IMR-90 (cell line): ENCODE data around the gene TSKU. TPM values are rescaled to one million over a fixed set of nuclear protein-coding genes. Genes with fewer than 3 reads are reported as not detected.

Experiments
- ATAC-seq: fragments of 200-7000 bp; cut with Tn5 transposase; 2 replicates; pipeline ENCODE4 v1.9.1; 2020; ENCODE audit warnings: low read depth, mild to moderate bottlenecking, moderate library complexity
- BruUV-seq: library from RNA; stranded (reverse); fragments of 400-500 nt; replicated peaks from 2 replicates; lab custom pipeline; 2021; lab: Mats Ljungman, UMichigan
- CTCF ChIA-PET: fragments of 300-600 bp; formaldehyde crosslinking; extraction: SDS; loops from one replicate; lab custom pipeline; 2021; ENCODE audit warnings: antibody characterized with exemption; lab: Yijun Ruan, JAX
- POLR2A ChIA-PET: fragments of 300-600 bp; sonication (Branson Sonifier 250); formaldehyde crosslinking; loops from one replicate; lab custom pipeline; 2022; ENCODE audit warnings: antibody characterized with exemption; ENCODE audit not compliant: unreplicated experiment; lab: Charles Lee
- DNase-seq: peaks from one replicate; pipeline ENCODE4 v3.0.0; 2013
- H2AFZ ChIP-seq: replicated peaks from 2 replicates; pipeline ENCODE3; 2013; ENCODE audit warnings: low read length, mild to moderate bottlenecking; ENCODE audit not compliant: poor library complexity
- H2AK5ac ChIP-seq: 2 replicates; pipeline ENCODE4 v1.6.1; 2013; ENCODE audit warnings: low read depth, low read length, inconsistent platforms
- H2AK9ac ChIP-seq: replicated peaks from 2 replicates; pipeline ENCODE3; 2013; ENCODE audit warnings: mild to moderate bottlenecking, low read depth, low read length, moderate library complexity; ENCODE audit not compliant: poor library complexity
- H2BK120ac ChIP-seq: 2 replicates; pipeline ENCODE4 v1.6.1; 2013; ENCODE audit warnings: low read depth, low read length, inconsistent platforms
- H2BK15ac ChIP-seq: 3 replicates; pipeline ENCODE4 v1.6.1; 2013; ENCODE audit warnings: low read depth, low read length, inconsistent platforms
- H2BK20ac ChIP-seq: 2 replicates; pipeline ENCODE4 v1.6.1; 2013; ENCODE audit warnings: low read depth, mild to moderate bottlenecking, inconsistent platforms, low read length, moderate library complexity
- H2BK5ac ChIP-seq: 2 replicates; pipeline ENCODE4 v1.6.1; 2013; ENCODE audit warnings: mild to moderate bottlenecking, low read depth, low read length, inconsistent platforms; ENCODE audit not compliant: poor library complexity, severe bottlenecking
- H3K14ac ChIP-seq: replicated peaks from 2 replicates; pipeline ENCODE4 v1.6.1; 2013; ENCODE audit warnings: low read depth, low read length, inconsistent platforms
- H3K18ac ChIP-seq: 2 replicates; pipeline ENCODE4 v1.6.1; 2013; ENCODE audit warnings: low read depth, low read length, control low read depth
- H3K23ac ChIP-seq: 2 replicates; pipeline ENCODE4 v1.6.1; 2013; ENCODE audit warnings: low read depth, low read length, inconsistent platforms
- H3K27ac ChIP-seq: 2 replicates; pipeline ENCODE4 v1.5.1; 2013; ENCODE audit warnings: mild to moderate bottlenecking, control low read depth, low read length; ENCODE audit not compliant: insufficient read depth
- H3K27me3 ChIP-seq: 2 replicates; pipeline ENCODE4 v1.6.1; 2013; ENCODE audit warnings: low read length; ENCODE audit not compliant: control insufficient read depth, insufficient read depth
- H3K36me3 ChIP-seq: 2 replicates; pipeline ENCODE4 v1.6.1; 2013; ENCODE audit warnings: low read length, mixed read lengths; ENCODE audit not compliant: control insufficient read depth, insufficient read depth
- H3K4ac ChIP-seq: 2 replicates; pipeline ENCODE4 v1.6.1; 2013; ENCODE audit warnings: low read depth, low read length, inconsistent platforms
- H3K4me1 ChIP-seq: 2 replicates; pipeline ENCODE4 v1.6.1; 2013; ENCODE audit warnings: low read length, mixed read lengths; ENCODE audit not compliant: control insufficient read depth, insufficient read depth
- H3K4me2 ChIP-seq: 2 replicates; pipeline ENCODE4 v1.6.1; 2013; ENCODE audit warnings: low read depth, mild to moderate bottlenecking, control low read depth, low read length, moderate library complexity
- H3K4me3 ChIP-seq: 2 replicates; pipeline ENCODE4 v1.5.1; 2013; ENCODE audit warnings: low read depth, mild to moderate bottlenecking, control low read depth, low read length, moderate library complexity; ENCODE audit not compliant: insufficient read depth
- H3K56ac ChIP-seq: 2 replicates; pipeline ENCODE4 v1.6.1; 2013; ENCODE audit warnings: low read length, inconsistent platforms; ENCODE audit not compliant: insufficient read depth; ENCODE audit errors: extremely low read depth
- H3K79me1 ChIP-seq, 2 experiments: 2 replicates each; pipeline ENCODE4 v1.6.1; 2013; ENCODE audit warnings: low read length in 2 of 2, inconsistent platforms in 1 of 2, low read depth in 1 of 2
- H3K9ac ChIP-seq: 2 replicates; pipeline ENCODE4 v1.6.1; 2013; ENCODE audit warnings: low read depth, low read length, control low read depth
- H3K9me1 ChIP-seq: 2 replicates; pipeline ENCODE4 v1.6.1; 2013; ENCODE audit warnings: low read length, inconsistent platforms; ENCODE audit not compliant: insufficient read depth
- H3K9me3 ChIP-seq: 2 replicates; pipeline ENCODE4 v1.6.1; 2013; ENCODE audit warnings: low read length; ENCODE audit not compliant: control insufficient read depth, insufficient read depth
- H4K20me1 ChIP-seq: 2 replicates; pipeline ENCODE4 v1.6.1; 2013; ENCODE audit warnings: low read length, inconsistent platforms; ENCODE audit not compliant: insufficient read depth
- H4K5ac ChIP-seq: 2 replicates; pipeline ENCODE4 v1.6.1; 2013; ENCODE audit warnings: mild to moderate bottlenecking, low read depth, low read length, control low read depth
- H4K8ac ChIP-seq, 2 experiments: 2 replicates each; pipeline ENCODE4 v1.6.1; 2013; ENCODE audit warnings: low read depth in 2 of 2, low read length in 2 of 2, control low read depth in 1 of 2, inconsistent platforms in 1 of 2
- H4K91ac ChIP-seq: 2 replicates; pipeline ENCODE4 v1.6.1; 2013; ENCODE audit warnings: low read depth, low read length, inconsistent platforms; ENCODE audit not compliant: insufficient read depth
- CEBPB ChIP-seq: IDR thresholded peaks from 2 replicates; pipeline ENCODE4 v1.6.1; 2012; ENCODE audit warnings: low read depth, low read length, improper control_type of control experiment
- SMC3 ChIP-seq: fragments of 150-350 bp; IDR thresholded peaks from 2 replicates; pipeline ENCODE4 v1.6.1; 2016; ENCODE audit warnings: low read depth, mild to moderate bottlenecking, antibody characterized with exemption, low read length, moderate library complexity
- WGBS, 2 experiments: methylation state at CpG; one replicate each; pipeline versions ENCODE4 v1.1.5 to v1.1.7; 2013; ENCODE audit warnings: missing lambda C conversion rate in 2 of 2; ENCODE audit not compliant: insufficient read length in 1 of 2; ENCODE audit errors: extremely low coverage in 2 of 2; 5-methylcytosine and 5-hydroxymethylcytosine counted together
- dilution Hi-C: fragments of 300-500 bp; cut with HindIII; formaldehyde crosslinking; loops from one replicate; pipeline ENCODE4 v1.14.3; 2018; ENCODE audit warnings: low sequenced_read_pairs; ENCODE audit not compliant: unreplicated experiment
- in situ Hi-C: fragments of 300-500 bp; cut with MboI; formaldehyde crosslinking; loops from 3 replicates; pipeline ENCODE4 v1.14.3; 2019; ENCODE audit warnings: low sequenced_read_pairs, inconsistent platforms, mixed read lengths
- intact Hi-C: fragments of 100-400 bp; cut with micrococcal nuclease; formaldehyde crosslinking; loops from 2 replicates; pipeline ENCODE4 v1.10.0; 2022
- polyA plus RNA-seq, 3 experiments: library from polyadenylated mRNA; depleted of rRNA; stranded (reverse); fragments of >200 nt; gene quantifications; 2 replicates each; pipeline ENCODE4 v1.2.3, GENCODE V29; 2012; ENCODE audit warnings: low replicate concordance in 1 of 3
- total RNA-seq: library from RNA; depleted of rRNA; stranded (reverse); fragments of >200 nt; gene quantifications from 2 replicates; pipeline ENCODE4 v1.2.3, GENCODE V29; 2012

Gene TSKU
- total and polyA plus RNA-seq, 2 of the 4 experiments (the other 2 are of a cell fraction), result 6.8 to 26.6 TPM

DNA sequence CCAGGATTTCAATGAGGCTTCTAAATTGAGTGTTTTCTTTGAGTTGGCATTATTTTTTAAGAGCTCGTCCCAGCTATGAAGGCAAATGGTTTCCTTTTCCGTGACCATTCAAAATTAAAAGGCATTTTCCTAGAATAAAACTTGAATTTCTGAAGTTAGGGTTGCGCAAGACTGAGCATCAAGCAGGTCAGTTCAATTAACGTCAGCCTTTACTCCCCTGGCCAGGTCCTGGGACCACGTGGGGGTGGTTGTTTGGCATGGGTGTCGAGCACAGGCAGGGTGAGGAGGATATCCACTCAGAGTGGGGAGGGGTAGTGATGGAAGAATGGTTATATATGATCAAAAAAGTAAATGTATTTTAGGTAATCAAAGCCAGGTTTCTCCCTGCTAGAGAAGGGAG is 43.4 kb upstream of the TSKU start:
- in situ Hi-C loops, result loop anchor here (5.0 to 25.0 kb wide), 2 partner anchors 48 to 298 kb away; partner anchors contain the start of gene B3GNT6
- BruUV-seq, result no TSS peak
- no peak overlapping the region for H2BK20ac ChIP-seq

More for the DNA sequence above, 43.4 kb upstream of the TSKU start:
- H3K79me1 ChIP-seq, result no peaks in the 10 kb centered on the region
- TF ChIP-seq CEBPB (peak; percentile 96), SMC3 (no peak)
- no peak overlapping the region for H3K4me3 ChIP-seq
- H2BK120ac ChIP-seq, result no peak overlapping the region
- no peak overlapping the region for H3K27ac ChIP-seq
- ATAC-seq (no peak), DNase-seq (no peak)
- H3K36me3 ChIP-seq, result no peaks in the 10 kb centered on the region
- dilution Hi-C loops (no loop called here), intact Hi-C loops (no loop called here)
- H4K8ac ChIP-seq, result no peak overlapping the region
- no peak overlapping the region for H2AK9ac ChIP-seq
- no peak overlapping the region for H3K14ac ChIP-seq
- H4K20me1 ChIP-seq, result no peaks in the 10 kb centered on the region
- no peak overlapping the region for H2BK15ac ChIP-seq
- H3K27me3 ChIP-seq, result peaks cover 51% of the 10 kb centered on the region
- CTCF ChIA-PET, result interaction anchor here (0.6 kb wide), 1 partner anchor 1206 kb away, joined by 4 read pairs; no protein-coding TSS in a partner anchor
- H3K23ac ChIP-seq, result no peak overlapping the region
- no peak overlapping the region for H3K9ac ChIP-seq
- H3K9me3 ChIP-seq, result no peaks in the 10 kb centered on the region
- H3K18ac ChIP-seq, result no peak overlapping the region
- no peak overlapping the region for H3K56ac ChIP-seq
- H2AK5ac ChIP-seq, result no peak overlapping the region
- no peak overlapping the region for H4K91ac ChIP-seq
- H3K9me1 ChIP-seq, result no peaks in the 10 kb centered on the region
- no peak overlapping the region for H2BK5ac ChIP-seq
- POLR2A ChIA-PET, result no interaction called here
- H3K4ac ChIP-seq, result no peak overlapping the region
- peaks cover 2% of the 10 kb centered on the region; the same call in 1 of the 2 replicates for H3K4me1 ChIP-seq
- no peak overlapping the region for H3K4me2 ChIP-seq
- WGBS, 2 experiments, result 69% methylated on average over 3 of the region's 6 CpGs; no CpG with 5 or more reads in 1 of the 2 experiments
- no peak overlapping the region for H4K5ac ChIP-seq
- no peak overlapping the region for H2AFZ ChIP-seq
